Ovary (tissue), 9 donors: ENCODE measurements around the gene CAMKK2. TPM values are rescaled to one million over a fixed set of nuclear protein-coding genes. Genes with fewer than 3 reads are reported as not detected.
A peak's percentile ranks its signal among the peaks of the same experiment; 100 is the strongest.

ENCODE experiments used
- DNase-seq, 5 donors: peaks; one replicate each; pipeline ENCODE4 v3.0.0-alpha.2; 2019 to 2020
- H3K27ac ChIP-seq, 2 donors: fragments of 200-600 bp; one replicate each; pipeline versions ENCODE4 v1.5.1 to v1.8.0; 2019 to 2022
- H3K27me3 ChIP-seq: fragments of 200-600 bp; one replicate; pipeline ENCODE4 v1.8.0; 2022
- H3K36me3 ChIP-seq: fragments of 200-600 bp; sonication (generic); one replicate; pipeline ENCODE4 v1.5.1; 2019
- H3K4me1 ChIP-seq: one replicate; pipeline ENCODE4 v1.8.1; 2013; ENCODE audit warnings: mild to moderate bottlenecking, moderate library complexity; ENCODE audit not compliant: insufficient read depth
- H3K4me3 ChIP-seq: fragments of 200-600 bp; sonication (generic); one replicate; pipeline ENCODE4 v1.5.1; 2017
- H3K9me3 ChIP-seq, 2 donors: fragments of 200-600 bp in 1 of 2; sonication (generic) in 1 of 2; one replicate each; pipeline versions ENCODE4 v1.5.1 to v1.8.1; 2013 to 2019; ENCODE audit warnings: mild to moderate bottlenecking in 1 of 2, moderate library complexity in 1 of 2
- EP300 ChIP-seq: sonication (generic); formaldehyde crosslinking; IDR thresholded peaks from one replicate; pipeline ENCODE4 v1.6.1; 2017; ENCODE audit warnings: antibody characterized with exemption
- POLR2A ChIP-seq: fragments of 450-650 bp; IDR thresholded peaks from one replicate; pipeline ENCODE4 v1.6.1; 2017; ENCODE audit warnings: antibody characterized with exemption, mild to moderate bottlenecking, moderate library complexity
- WGBS, 3 donors: extraction: QIAGEN DNeasy Blood & Tissue Kit in 1 of 3; methylation state at CpG; one replicate each; pipeline versions ENCODE4 v1.1.5 to v1.1.7; 2013 to 2017; 5-methylcytosine and 5-hydroxymethylcytosine counted together
- intact Hi-C, 4 donors: fragments of 100-400 bp; cut with DNase I; formaldehyde crosslinking; loops; one replicate each; pipeline versions ENCODE4 v1.11.0 to v1.15.1; 2022 to 2023
- polyA plus RNA-seq, 2 donors: library from polyadenylated mRNA; stranded (reverse); fragments of 200-250 nt in 1 of 2; fragments of 350-450 nt in 1 of 2; fragmentation: Illumina TruSeq in 1 of 2; extraction: RNeasy Lipid Tissue Mini Kit (QIAGEN cat#74804) in 1 of 2; gene quantifications; one replicate each; pipeline ENCODE4 v1.2.3, GENCODE V29; 2013 to 2014
- total RNA-seq, 7 donors: library from RNA; depleted of rRNA in 2 of 7; stranded (reverse); fragments of >200 nt in 2 of 7; fragmentation: NEBNext Ultra II Directional in 3 of 7; extraction: Animal tissue kit (Norgen Biotek cat#: 25700) in 3 of 7; gene quantifications; one replicate each; pipeline versions ENCODE4 v1.1.0 to v1.2.4, GENCODE V29; 2016 to 2023
- TF ChIP-seq, protein P1 (sequence below), 3 donors: fragments of 450-650 bp in 2 of 3; fragments of 200-600 bp in 1 of 3; IDR thresholded peaks; one replicate each; pipeline versions ENCODE4 v1.5.1 to v1.8.0; 2016 to 2022; ENCODE audit warnings: antibody characterized with exemption in 3 of 3, mild to moderate bottlenecking in 1 of 3
- donor health status: DM: no; HTN: no; CAD: no; lungs with moderate emphysema.
- donor health status: DM: no; HTN: no; CAD: no.
- donor health status: Bipolar disorder and iron deficiency.
- donor health status: DM: yes; HTN: yes; CAD: no.
- donor health status: DM: no; HTN: no; CAD: no.
- donor health status: DM: yes; HTN: yes; CAD: no.

Gene CAMKK2
- total and polyA plus RNA-seq, 9 donors, result 19.0 to 44.6 (median 38.0) TPM

- H3K27me3 ChIP-seq, result no peaks in the 10 kb centered on the region
- H3K27ac ChIP-seq, result peak overlapping the region in 1 of 2 donors; percentile 23
- peaks cover 2% of the 10 kb centered on the region for H3K4me1 ChIP-seq
- no peak for TF ChIP-seq POLR2A
- no peak for TF ChIP-seq EP300
- TF ChIP-seq, protein P1, sequence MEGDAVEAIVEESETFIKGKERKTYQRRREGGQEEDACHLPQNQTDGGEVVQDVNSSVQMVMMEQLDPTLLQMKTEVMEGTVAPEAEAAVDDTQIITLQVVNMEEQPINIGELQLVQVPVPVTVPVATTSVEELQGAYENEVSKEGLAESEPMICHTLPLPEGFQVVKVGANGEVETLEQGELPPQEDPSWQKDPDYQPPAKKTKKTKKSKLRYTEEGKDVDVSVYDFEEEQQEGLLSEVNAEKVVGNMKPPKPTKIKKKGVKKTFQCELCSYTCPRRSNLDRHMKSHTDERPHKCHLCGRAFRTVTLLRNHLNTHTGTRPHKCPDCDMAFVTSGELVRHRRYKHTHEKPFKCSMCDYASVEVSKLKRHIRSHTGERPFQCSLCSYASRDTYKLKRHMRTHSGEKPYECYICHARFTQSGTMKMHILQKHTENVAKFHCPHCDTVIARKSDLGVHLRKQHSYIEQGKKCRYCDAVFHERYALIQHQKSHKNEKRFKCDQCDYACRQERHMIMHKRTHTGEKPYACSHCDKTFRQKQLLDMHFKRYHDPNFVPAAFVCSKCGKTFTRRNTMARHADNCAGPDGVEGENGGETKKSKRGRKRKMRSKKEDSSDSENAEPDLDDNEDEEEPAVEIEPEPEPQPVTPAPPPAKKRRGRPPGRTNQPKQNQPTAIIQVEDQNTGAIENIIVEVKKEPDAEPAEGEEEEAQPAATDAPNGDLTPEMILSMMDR (IDR thresholded peaks at IDR 0.05), result no peak
- H3K9me3 ChIP-seq, result no peaks in the 10 kb centered on the region
- WGBS, 3 donors, result 65 to 69% (median 68%) methylated on average over 14 of the region's 14 CpGs
- no peak overlapping the region for H3K4me3 ChIP-seq
- DNase-seq, result no peak
- H3K36me3 ChIP-seq, result no peaks in the 10 kb centered on the region
- intact Hi-C loops, result no loop called here
Observed at GRCh38 chr12:121214855-121215745, 81.4 kb downstream of the CAMKK2 start.

DNA sequence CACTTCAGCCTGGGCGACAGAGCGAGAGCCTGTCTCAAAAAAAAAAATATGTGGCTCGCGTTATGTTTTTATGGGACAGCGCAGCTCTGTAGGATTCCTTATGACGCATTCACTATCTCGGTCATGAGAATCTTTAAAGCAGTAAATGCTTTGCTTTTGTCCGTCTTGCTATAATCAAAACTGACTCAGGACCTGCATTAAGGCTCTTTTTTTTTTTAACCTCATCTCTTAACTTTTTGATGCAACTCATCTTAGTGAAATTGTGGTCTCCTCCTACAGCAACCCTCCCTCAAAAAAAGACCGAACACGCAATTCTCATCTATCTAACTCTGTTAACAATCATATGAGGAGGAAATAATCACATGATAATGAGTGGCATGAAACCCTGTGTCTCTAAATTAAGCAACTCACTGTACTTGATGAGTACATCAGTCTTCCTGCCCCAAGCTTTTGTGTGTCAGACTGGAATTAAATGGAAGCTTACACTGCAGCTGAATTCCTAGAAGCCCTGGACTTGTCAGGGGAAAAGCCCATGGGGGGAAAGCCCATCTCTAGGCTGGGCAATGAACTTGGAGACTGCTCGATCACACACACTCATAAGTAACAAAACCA, 82.2 kb downstream of the CAMKK2 start:
- 75 to 92% (median 81%) methylated on average over 11 of the region's 11 CpGs for WGBS, 3 donors
- Histone ChIP-seq H3K27ac (peak overlapping the region in 1 of 2 donors; percentile 23), H3K4me3 (no peak overlapping the region), H3K9me3 (no peaks in the 10 kb centered on the region), H3K36me3 (no peaks in the 10 kb centered on the region), H3K27me3 (no peaks in the 10 kb centered on the region), H3K4me1 (peaks cover 2% of the 10 kb centered on the region)
- intact Hi-C loops, result no loop called here
- no peak for DNase-seq
- TF ChIP-seq EP300 (no peak), POLR2A (no peak)
- TF ChIP-seq, protein P1 (IDR thresholded peaks at IDR 0.05), result no peak

- TF ChIP-seq POLR2A, result no peak
- no peak for TF ChIP-seq EP300
- WGBS, 3 donors, result 92 to 93% (median 92%) methylated on average over 5 of the region's 5 CpGs
- Histone ChIP-seq H3K27ac (no peak overlapping the region), H3K9me3 (no peaks in the 10 kb centered on the region), H3K36me3 (no peaks in the 10 kb centered on the region), H3K4me1 (peaks cover 2% of the 10 kb centered on the region), H3K27me3 (no peaks in the 10 kb centered on the region), H3K4me3 (no peak overlapping the region)
- DNase-seq, result no peak
- intact Hi-C loops, result no loop called here
Observed at GRCh38 chr12:121212875-121213274, 83.6 kb downstream of the CAMKK2 start.

DNA sequence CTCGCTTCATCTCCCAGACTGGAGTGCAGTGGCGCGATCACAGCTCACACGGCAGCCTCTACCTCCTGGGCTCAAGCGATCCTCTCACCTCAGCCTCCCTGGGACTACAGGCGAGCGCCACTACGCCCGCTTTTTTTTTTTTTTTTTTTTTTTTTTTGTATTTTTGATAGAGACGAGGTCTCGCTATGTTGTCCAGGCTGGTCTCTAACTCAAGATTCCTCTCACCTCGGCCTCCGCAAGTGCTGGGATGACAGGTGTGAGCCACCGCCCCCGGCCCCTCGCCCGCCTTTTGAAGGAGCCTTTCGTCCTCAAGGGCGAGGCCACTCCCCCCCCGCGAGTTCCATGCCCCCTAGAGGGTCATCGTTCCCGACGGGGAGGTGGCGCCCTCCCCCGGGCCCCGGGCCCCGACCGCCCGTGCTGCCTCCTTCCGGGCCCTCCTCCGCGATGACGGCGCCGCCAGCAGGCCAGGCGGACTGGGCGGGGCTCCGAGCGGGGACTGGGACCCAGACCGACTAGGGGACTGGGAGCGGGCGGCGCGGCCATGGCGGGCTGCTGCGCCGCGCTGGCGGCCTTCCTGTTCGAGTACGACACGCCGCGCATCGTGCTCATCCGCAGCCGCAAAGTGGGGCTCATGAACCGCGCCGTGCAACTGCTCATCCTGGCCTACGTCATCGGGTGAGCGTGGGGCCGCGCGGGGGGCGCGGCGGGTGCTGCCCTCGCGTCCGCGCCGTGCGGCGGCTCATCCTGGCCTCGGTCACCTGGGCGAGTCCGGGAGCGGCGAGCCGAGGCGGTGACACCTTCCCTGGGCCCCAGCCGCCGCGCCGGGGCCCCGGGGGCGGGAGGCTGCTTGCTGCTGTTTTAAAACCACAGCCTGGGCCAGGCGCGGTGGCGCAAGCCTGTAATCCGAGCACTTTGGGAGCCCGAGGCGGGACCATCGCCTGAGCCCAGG, 86.6 kb downstream of the CAMKK2 start, which contains the start of gene P2RX4:
TSS of gene P2RX4 (plus strand) at position 506 of the 949 bp plus-strand sequence. CDS start at position 542, 36 bp downstream.
- intact Hi-C loops, result no loop called here
- H3K36me3 ChIP-seq, result no peaks in the 10 kb centered on the region
- TF ChIP-seq POLR2A, result peak; percentile 89
- TF ChIP-seq EP300, result no peak
- TF ChIP-seq, protein P1 (IDR thresholded peaks at IDR 0.05), result peak in 1 of 3 donors; percentile 16

More for the DNA sequence above, 86.6 kb downstream of the CAMKK2 start, which contains the start of gene P2RX4:
- Histone ChIP-seq H3K4me3 (peak within 1 kb of the TSS; percentile 52), H3K27ac (peak within 1 kb of the TSS; percentile 86 to 91), H3K27me3 (no peaks in the 10 kb centered on the region), H3K4me1 (peaks cover 2% of the 10 kb centered on the region), H3K9me3 (no peaks in the 10 kb centered on the region)
- WGBS, 3 donors, result 7 to 12% (median 11%) methylated on average over 49 to 97 of the region's 97 CpGs
- peak; percentile 88 to 94 (median 91) for DNase-seq
